Breast epithelium (tissue), 4 donors: ENCODE results near the gene LIPA. TPM values are rescaled to one million over a fixed set of nuclear protein-coding genes. Genes with fewer than 3 reads are reported as not detected.

ENCODE experiments used
- DNase-seq, 2 donors: peaks; one replicate each; pipeline ENCODE4 v3.0.0-alpha.2; 2019; ENCODE audit warnings: low spot score in 2 of 2
- H3K27ac ChIP-seq, 2 donors: fragments of 200-600 bp; sonication (generic) in 1 of 2; one replicate each; pipeline ENCODE4 v1.5.1; 2016 to 2019; ENCODE audit warnings: mild to moderate bottlenecking in 1 of 2
- H3K27me3 ChIP-seq, 2 donors: fragments of 200-600 bp; sonication (generic) in 1 of 2; one replicate each; pipeline versions ENCODE4 v1.5.1 to v1.6.0; 2017 to 2019; ENCODE audit warnings: control low read depth in 1 of 2, mild to moderate bottlenecking in 1 of 2
- H3K36me3 ChIP-seq: fragments of 200-600 bp; one replicate; pipeline ENCODE4 v1.5.1; 2019
- H3K4me1 ChIP-seq, 2 donors: fragments of 200-600 bp; sonication (generic); one replicate each; pipeline ENCODE4 v1.5.1; 2016 to 2019; ENCODE audit warnings: control low read depth in 1 of 2
- H3K4me3 ChIP-seq, 3 donors: fragments of 200-600 bp; sonication (generic); 1 replicate in 2 of 3; 2 replicates in 1 of 3; pipeline ENCODE4 v1.5.1; 2016 to 2019; ENCODE audit warnings: mild to moderate bottlenecking in 3 of 3, moderate library complexity in 2 of 3
- H3K9me3 ChIP-seq, 2 donors: fragments of 200-600 bp; sonication (generic) in 1 of 2; one replicate each; pipeline ENCODE4 v1.5.1; 2016 to 2019; ENCODE audit warnings: control low read depth in 1 of 2
- POLR2A ChIP-seq: fragments of 450-650 bp; IDR thresholded peaks from one replicate; pipeline ENCODE4 v1.6.1; 2016; ENCODE audit warnings: antibody characterized with exemption, mild to moderate bottlenecking, moderate library complexity
- POLR2AphosphoS5 ChIP-seq, 3 donors: sonication (generic); formaldehyde crosslinking; IDR thresholded peaks; one replicate each; pipeline ENCODE4 v1.6.1; 2017; ENCODE audit warnings: antibody characterized with exemption in 3 of 3
- intact Hi-C: fragments of 100-400 bp; cut with DNase I; formaldehyde crosslinking; loops from one replicate; pipeline ENCODE4 v1.15.1; 2023; ENCODE audit warnings: low total_unique reads
- total RNA-seq, 3 donors: library from RNA; depleted of rRNA; stranded (reverse); fragments of >200 nt; gene quantifications; one replicate each; pipeline ENCODE4 v1.1.0, GENCODE V29; 2016
- TF ChIP-seq, protein P1 (sequence below), 3 donors: fragments of 450-650 bp; IDR thresholded peaks; one replicate each; pipeline ENCODE4 v1.5.1; 2016 to 2017; ENCODE audit warnings: antibody characterized with exemption in 3 of 3, mild to moderate bottlenecking in 3 of 3, moderate library complexity in 3 of 3

The LIPA gene
- total RNA-seq, 3 donors from 2014 or later, result 44.9 to 90.7 (median 67.2) TPM

- H3K9me3 ChIP-seq, result no peaks in the 10 kb centered on the region
- H3K27me3 ChIP-seq, result no peaks in the 10 kb centered on the region
- H3K4me3 ChIP-seq, result no peak overlapping the region
- intact Hi-C loops, result no loop called here
- H3K4me1 ChIP-seq, result no peaks in the 10 kb centered on the region
- peak overlapping the region in 1 of 2 donors; percentile 3 for H3K27ac ChIP-seq
- H3K36me3 ChIP-seq, result no peaks in the 10 kb centered on the region
- no peak for DNase-seq
- TF ChIP-seq POLR2A, result no peak
- no peak for TF ChIP-seq POLR2AphosphoS5 (IDR thresholded peaks at IDR 0.05)
- TF ChIP-seq, protein P1, sequence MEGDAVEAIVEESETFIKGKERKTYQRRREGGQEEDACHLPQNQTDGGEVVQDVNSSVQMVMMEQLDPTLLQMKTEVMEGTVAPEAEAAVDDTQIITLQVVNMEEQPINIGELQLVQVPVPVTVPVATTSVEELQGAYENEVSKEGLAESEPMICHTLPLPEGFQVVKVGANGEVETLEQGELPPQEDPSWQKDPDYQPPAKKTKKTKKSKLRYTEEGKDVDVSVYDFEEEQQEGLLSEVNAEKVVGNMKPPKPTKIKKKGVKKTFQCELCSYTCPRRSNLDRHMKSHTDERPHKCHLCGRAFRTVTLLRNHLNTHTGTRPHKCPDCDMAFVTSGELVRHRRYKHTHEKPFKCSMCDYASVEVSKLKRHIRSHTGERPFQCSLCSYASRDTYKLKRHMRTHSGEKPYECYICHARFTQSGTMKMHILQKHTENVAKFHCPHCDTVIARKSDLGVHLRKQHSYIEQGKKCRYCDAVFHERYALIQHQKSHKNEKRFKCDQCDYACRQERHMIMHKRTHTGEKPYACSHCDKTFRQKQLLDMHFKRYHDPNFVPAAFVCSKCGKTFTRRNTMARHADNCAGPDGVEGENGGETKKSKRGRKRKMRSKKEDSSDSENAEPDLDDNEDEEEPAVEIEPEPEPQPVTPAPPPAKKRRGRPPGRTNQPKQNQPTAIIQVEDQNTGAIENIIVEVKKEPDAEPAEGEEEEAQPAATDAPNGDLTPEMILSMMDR (IDR thresholded peaks at IDR 0.05), result no peak
These were observed 29.7 kb downstream of the LIPA start for GRCh38 chr10:89221919-89222318.

GRCh38 chr10:89219513-89220218 is 31.9 kb downstream of the LIPA start:
- no peak for DNase-seq
- Histone ChIP-seq H3K36me3 (no peaks in the 10 kb centered on the region), H3K27me3 (no peaks in the 10 kb centered on the region), H3K4me1 (no peaks in the 10 kb centered on the region), H3K9me3 (no peaks in the 10 kb centered on the region), H3K4me3 (no peak overlapping the region), H3K27ac (peak overlapping the region; percentile 22 to 64)
- TF ChIP-seq POLR2AphosphoS5 (IDR thresholded peaks at IDR 0.05), result no peak
- intact Hi-C loops, result no loop called here

- no peaks in the 10 kb centered on the region for H3K36me3 ChIP-seq
- H3K4me1 ChIP-seq, result no peaks in the 10 kb centered on the region
- H3K27ac ChIP-seq, result peak overlapping the region; percentile 0 to 40
- no peaks in the 10 kb centered on the region for H3K27me3 ChIP-seq
- no peak overlapping the region for H3K4me3 ChIP-seq
- no peaks in the 10 kb centered on the region for H3K9me3 ChIP-seq
- DNase-seq, result no peak
- TF ChIP-seq POLR2A, result no peak
- TF ChIP-seq, protein P1 (IDR thresholded peaks at IDR 0.05), result peak; percentile 67 to 92 (median 68)
- intact Hi-C loops, result no loop called here
These were observed 34.3 kb downstream of the LIPA start for GRCh38 chr10:89217057-89217990.

- intact Hi-C loops, result no loop called here
- Histone ChIP-seq H3K36me3 (no peaks in the 10 kb centered on the region), H3K27me3 (no peaks in the 10 kb centered on the region), H3K4me1 (no peaks in the 10 kb centered on the region), H3K27ac (no peak overlapping the region), H3K9me3 (no peaks in the 10 kb centered on the region), H3K4me3 (no peak overlapping the region)
- no peak for DNase-seq
- TF ChIP-seq POLR2A, result no peak
- TF ChIP-seq, protein P1 (IDR thresholded peaks at IDR 0.05), result no peak
- TF ChIP-seq POLR2AphosphoS5 (IDR thresholded peaks at IDR 0.05), result no peak
These were observed 35.5 kb downstream of the LIPA start for GRCh38 chr10:89216056-89216455.

GRCh38 chr10:89215511-89215910 is 36.1 kb downstream of the LIPA start:
- DNase-seq, result no peak
- H3K9me3 ChIP-seq, result no peaks in the 10 kb centered on the region
- H3K4me1 ChIP-seq, result no peaks in the 10 kb centered on the region
- H3K36me3 ChIP-seq, result no peaks in the 10 kb centered on the region
- no peak for TF ChIP-seq POLR2A
- TF ChIP-seq, protein P1 (IDR thresholded peaks at IDR 0.05), result no peak
- TF ChIP-seq POLR2AphosphoS5 (IDR thresholded peaks at IDR 0.05), result no peak
- no peak overlapping the region for H3K27ac ChIP-seq
- H3K27me3 ChIP-seq, result no peaks in the 10 kb centered on the region
- intact Hi-C loops, result no loop called here
- H3K4me3 ChIP-seq, result no peak overlapping the region
